Testis (tissue), 3 donors: ENCODE measurements around the gene PPFIBP2. TPM values are rescaled to one million over a fixed set of nuclear protein-coding genes. Genes with fewer than 3 reads are reported as not detected.
A peak's percentile ranks its signal among the peaks of the same experiment; 100 is the strongest.

ENCODE experiments used
- DNase-seq: peaks from one replicate; pipeline ENCODE4 v3.0.0-alpha.2; 2019
- H3K27ac ChIP-seq, 2 donors: fragments of 200-600 bp; sonication (generic); one replicate each; pipeline ENCODE4 v1.5.1; 2019
- H3K27me3 ChIP-seq: fragments of 200-600 bp; sonication (generic); one replicate; pipeline ENCODE4 v1.5.1; 2019
- H3K36me3 ChIP-seq: fragments of 200-600 bp; sonication (generic); one replicate; pipeline ENCODE4 v1.5.1; 2017; ENCODE audit warnings: low read depth; ENCODE audit errors: missing control alignments
- H3K4me1 ChIP-seq: fragments of 200-600 bp; sonication (generic); one replicate; pipeline ENCODE4 v1.5.1; 2019
- H3K4me3 ChIP-seq, 2 donors: fragments of 200-600 bp; sonication (generic); one replicate each; pipeline ENCODE4 v1.5.1; 2017 to 2019
- H3K9me3 ChIP-seq: fragments of 200-600 bp; sonication (generic); one replicate; pipeline ENCODE4 v1.5.1; 2017
- POLR2A ChIP-seq: fragments of 450-650 bp; IDR thresholded peaks from one replicate; pipeline ENCODE4 v1.6.1; 2017; ENCODE audit warnings: antibody characterized with exemption, mild to moderate bottlenecking, moderate library complexity
- WGBS, 2 donors: methylation state at CpG; one replicate each; pipeline ENCODE4 v1.1.5; 2018; 5-methylcytosine and 5-hydroxymethylcytosine counted together
- intact Hi-C: fragments of 100-400 bp; cut with DNase I; formaldehyde crosslinking; loops from one replicate; pipeline ENCODE4 v1.15.1; 2023; ENCODE audit warnings: low total_unique reads
- polyA plus RNA-seq: library from polyadenylated mRNA; stranded (reverse); fragments of 350-450 nt; fragmentation: Illumina TruSeq; extraction: RNeasy Lipid Tissue Mini Kit (QIAGEN cat#74804); gene quantifications from one replicate; pipeline ENCODE4 v1.2.3, GENCODE V29; 2014; ENCODE audit warnings: low read depth, low replicate concordance; ENCODE audit not compliant: insufficient read depth
- total RNA-seq, 2 donors: library from RNA; depleted of rRNA; stranded (reverse); fragments of >200 nt; gene quantifications; one replicate each; pipeline ENCODE4 v1.2.3, GENCODE V29; 2016
- TF ChIP-seq, protein P1 (sequence below), 3 experiments: fragments of 450-650 bp in 2 of 3; fragments of 200-600 bp in 1 of 3; sonication (generic) in 1 of 3; IDR thresholded peaks; one replicate each; pipeline ENCODE4 v1.5.1; 2016 to 2019; ENCODE audit warnings: antibody characterized with exemption in 3 of 3, mild to moderate bottlenecking in 2 of 3, moderate library complexity in 1 of 3

The PPFIBP2 gene
- total and polyA plus RNA-seq, 3 donors from 2014 or later, result 70.5 to 105 (median 104) TPM

DNA sequence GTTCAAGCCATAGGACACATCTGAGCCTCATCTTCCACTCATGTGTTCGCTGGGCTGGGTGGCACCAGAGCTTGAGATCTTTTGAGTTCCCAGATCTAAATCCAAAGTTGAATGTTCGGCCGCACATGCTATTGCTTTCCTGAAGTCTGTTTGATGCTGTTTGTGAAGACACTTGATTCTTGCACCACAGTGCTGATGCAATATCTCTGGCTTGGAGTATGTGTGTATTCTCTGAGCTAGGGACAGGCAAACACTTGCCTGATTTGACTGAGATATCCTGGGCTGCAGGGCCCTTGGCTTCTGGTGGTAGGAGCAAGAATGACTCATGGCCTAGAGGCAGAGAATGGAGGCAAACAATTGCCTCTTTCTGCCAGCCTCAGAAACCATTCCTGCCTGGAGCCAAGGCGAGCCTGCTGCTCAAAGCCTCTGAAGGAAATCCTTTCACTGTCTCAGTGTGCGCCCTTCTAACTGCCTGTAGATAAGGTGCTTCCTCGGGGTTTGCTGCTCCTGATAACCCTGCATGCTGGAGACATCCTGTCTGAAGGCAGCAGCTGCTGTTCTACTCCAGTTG is 86.5 kb downstream of the PPFIBP2 start:
- TF ChIP-seq, protein P1, sequence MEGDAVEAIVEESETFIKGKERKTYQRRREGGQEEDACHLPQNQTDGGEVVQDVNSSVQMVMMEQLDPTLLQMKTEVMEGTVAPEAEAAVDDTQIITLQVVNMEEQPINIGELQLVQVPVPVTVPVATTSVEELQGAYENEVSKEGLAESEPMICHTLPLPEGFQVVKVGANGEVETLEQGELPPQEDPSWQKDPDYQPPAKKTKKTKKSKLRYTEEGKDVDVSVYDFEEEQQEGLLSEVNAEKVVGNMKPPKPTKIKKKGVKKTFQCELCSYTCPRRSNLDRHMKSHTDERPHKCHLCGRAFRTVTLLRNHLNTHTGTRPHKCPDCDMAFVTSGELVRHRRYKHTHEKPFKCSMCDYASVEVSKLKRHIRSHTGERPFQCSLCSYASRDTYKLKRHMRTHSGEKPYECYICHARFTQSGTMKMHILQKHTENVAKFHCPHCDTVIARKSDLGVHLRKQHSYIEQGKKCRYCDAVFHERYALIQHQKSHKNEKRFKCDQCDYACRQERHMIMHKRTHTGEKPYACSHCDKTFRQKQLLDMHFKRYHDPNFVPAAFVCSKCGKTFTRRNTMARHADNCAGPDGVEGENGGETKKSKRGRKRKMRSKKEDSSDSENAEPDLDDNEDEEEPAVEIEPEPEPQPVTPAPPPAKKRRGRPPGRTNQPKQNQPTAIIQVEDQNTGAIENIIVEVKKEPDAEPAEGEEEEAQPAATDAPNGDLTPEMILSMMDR (IDR thresholded peaks at IDR 0.05), result no peak
- no peak for TF ChIP-seq POLR2A
- H3K4me3 ChIP-seq, result no peak overlapping the region
- intact Hi-C loops, result no loop called here
- H3K27ac ChIP-seq, result peak overlapping the region in 1 of 2 donors; percentile 8
- H3K36me3 ChIP-seq, result no peaks in the 10 kb centered on the region
- DNase-seq, result peak; percentile 66
- H3K27me3 ChIP-seq, result no peaks in the 10 kb centered on the region
- H3K4me1 ChIP-seq, result peaks cover 10% of the 10 kb centered on the region
- H3K9me3 ChIP-seq, result no peaks in the 10 kb centered on the region
- WGBS, 2 donors, result 71 to 79% methylated on average over 5 to 6 of the region's 6 CpGs

DNA sequence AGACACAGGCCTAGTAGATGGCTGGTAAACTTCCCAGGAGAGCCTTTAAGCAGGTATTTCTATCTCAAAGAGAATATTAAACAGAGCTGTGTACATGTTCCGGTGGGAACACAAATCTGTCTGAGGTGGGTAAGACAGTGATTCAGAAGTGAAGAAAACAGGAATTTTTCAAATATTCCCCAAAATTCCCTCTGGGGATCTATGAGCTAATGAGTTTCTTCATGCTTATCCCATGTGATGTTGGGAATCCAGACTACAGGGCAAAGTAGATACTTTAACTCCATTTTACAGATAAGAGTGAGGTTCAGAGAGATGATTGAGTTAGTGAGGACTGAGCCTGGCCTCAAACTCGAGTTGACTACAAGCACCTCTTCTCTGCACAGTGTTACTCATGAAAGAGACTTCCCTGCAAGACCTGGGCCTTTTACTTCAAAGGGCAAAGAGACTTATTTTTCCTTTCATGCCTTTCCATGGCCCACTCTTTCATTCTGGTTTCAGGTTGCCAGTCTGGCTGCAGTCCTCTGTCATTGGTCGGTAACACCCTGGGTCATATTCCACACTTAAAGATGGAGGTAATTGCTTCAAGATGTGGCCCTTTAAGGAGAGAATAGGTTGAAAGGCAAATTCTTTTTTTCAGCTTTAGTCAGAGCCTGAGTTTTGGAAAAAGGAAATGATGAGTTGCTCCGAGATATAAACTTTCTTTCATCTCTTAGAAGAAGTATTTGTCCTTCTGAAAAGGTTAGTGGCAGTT is 89.4 kb downstream of the PPFIBP2 start:
- peaks cover 12% of the 10 kb centered on the region for H3K4me1 ChIP-seq
- H3K27me3 ChIP-seq, result no peaks in the 10 kb centered on the region
- no peak for TF ChIP-seq POLR2A
- TF ChIP-seq, protein P1 (IDR thresholded peaks at IDR 0.05), result no peak
- H3K4me3 ChIP-seq, result no peak overlapping the region
- H3K27ac ChIP-seq, result peak overlapping the region in 1 of 2 donors; percentile 20
- DNase-seq, result no peak
- 81 to 85% methylated on average over 4 of the region's 4 CpGs for WGBS, 2 donors
- no peaks in the 10 kb centered on the region for H3K9me3 ChIP-seq
- intact Hi-C loops, result no loop called here
- no peaks in the 10 kb centered on the region for H3K36me3 ChIP-seq

DNA sequence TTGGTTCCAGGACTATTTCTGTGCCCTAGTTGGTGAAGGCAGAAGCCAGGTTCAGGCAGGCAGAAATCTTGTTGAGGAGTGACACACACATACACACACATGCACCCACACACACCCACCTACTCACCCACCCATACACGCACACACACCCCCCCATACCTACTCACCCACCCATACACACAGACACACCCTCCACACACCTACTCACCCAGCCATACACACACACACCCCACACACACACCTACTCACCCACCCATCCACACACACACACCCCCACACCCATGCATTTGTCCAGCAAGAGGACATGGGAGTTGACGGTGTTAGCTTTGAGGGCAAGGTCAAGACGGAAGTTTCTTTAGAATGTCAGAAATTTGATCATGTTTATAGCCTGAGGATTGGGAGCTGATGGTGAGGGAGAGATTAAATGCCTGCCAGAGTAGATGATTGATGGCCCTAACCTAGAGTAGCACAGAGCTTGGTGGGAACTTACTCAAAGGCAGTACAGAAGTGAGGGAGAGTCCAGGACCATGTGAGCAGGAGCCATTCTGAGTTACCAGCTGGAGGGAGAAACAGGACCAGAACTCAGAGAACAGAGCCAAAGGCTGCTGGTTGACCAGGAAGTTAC is 90.6 kb downstream of the PPFIBP2 start:
- intact Hi-C loops, result no loop called here
- no peak for DNase-seq
- Histone ChIP-seq H3K4me1 (peaks cover 12% of the 10 kb centered on the region), H3K36me3 (no peaks in the 10 kb centered on the region), H3K9me3 (no peaks in the 10 kb centered on the region), H3K27me3 (no peaks in the 10 kb centered on the region), H3K27ac (peak overlapping the region in 1 of 2 donors; percentile 69), H3K4me3 (no peak overlapping the region)
- 74 to 87% methylated on average over 3 of the region's 3 CpGs for WGBS, 2 donors
- no peak for TF ChIP-seq POLR2A
- TF ChIP-seq, protein P1 (IDR thresholded peaks at IDR 0.05), result no peak

DNA sequence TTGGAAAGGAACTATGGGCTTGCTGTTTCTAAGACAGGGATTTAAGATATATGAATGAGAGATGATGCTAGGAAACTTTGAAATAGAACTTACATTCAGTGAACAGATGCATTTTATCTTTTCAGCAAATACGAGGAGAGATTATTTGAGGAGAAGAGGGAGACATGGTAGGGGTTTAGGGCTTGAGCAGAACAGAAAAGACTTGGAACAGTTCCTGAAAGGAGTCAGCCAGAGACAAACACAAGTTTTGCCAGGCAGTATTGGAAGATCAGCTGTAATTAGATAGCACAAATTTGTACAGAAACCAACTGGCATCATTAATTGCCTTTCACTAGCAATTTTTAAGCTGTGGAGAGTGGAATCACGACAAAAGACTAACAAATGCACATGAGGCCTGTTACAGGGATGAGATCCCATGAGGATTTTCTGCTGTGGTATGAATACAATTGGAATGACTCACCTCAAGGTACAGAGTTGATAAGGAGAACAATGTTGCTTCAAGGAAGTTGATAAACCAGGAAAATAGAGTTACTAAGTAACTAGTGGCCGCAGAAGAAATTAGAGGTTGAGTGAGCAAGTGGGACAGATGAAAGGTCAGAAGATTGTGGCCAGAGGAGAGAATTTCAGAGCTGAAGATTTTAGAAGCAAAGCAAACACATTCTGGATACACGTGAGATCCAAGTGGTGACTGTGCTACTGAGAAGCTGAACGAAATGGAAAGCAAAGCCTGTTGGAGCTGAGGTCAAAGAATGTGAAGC is 91.6 kb downstream of the PPFIBP2 start:
- no peak for DNase-seq
- Histone ChIP-seq H3K27ac (peak overlapping the region; percentile 56 to 69), H3K27me3 (no peaks in the 10 kb centered on the region), H3K4me3 (no peak overlapping the region), H3K4me1 (peaks cover 12% of the 10 kb centered on the region), H3K9me3 (no peaks in the 10 kb centered on the region), H3K36me3 (no peaks in the 10 kb centered on the region)
- 30 to 51% methylated on average over 5 of the region's 5 CpGs for WGBS, 2 donors
- TF ChIP-seq, protein P1 (IDR thresholded peaks at IDR 0.05), result no peak
- no peak for TF ChIP-seq POLR2A
- intact Hi-C loops, result no loop called here
